ENCODE results near the gene ELAVL1.

ELAVL1 gene

DNA sequence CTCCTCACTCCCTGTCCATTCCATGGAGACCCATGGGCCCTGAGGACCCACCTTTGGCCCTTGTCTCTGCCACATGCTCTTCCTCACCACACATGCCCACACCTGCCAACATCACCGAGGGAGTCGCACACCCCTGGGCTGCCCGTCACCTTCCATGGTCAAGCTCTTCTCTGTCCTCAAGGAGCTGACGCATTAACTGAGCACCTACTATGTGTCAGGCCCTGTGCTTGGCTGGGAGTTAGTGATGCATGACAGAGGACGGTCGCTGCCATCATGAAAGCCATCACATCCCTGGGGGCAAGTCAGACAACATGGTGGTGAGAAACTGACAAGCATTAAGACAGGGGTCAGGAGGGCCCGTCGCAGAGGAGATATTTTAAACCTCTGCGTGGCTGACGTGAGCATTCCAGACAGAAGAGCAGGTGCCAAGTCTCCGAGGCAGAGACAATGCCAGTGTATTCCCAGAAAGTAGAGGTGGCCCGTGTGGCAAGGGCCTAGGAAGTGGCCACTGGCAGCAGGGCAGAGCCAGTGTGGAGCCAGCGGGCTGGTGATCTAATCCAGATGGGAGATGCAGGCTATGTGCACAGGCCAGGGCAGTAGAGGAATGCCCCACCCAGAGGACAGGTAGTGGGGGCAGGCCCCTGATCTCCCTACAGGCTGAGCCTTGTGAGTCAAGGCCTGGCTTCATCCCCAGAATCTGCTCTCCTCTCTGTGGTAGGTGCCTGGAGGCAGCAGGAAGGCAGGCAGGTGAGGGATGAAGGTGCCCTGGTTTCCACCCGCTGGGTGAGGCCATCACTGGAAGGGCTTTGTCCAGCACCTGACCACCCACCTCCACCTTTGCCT, 21.2 kb downstream of the ELAVL1 start:
- TF ChIP-seq, protein P1, sequence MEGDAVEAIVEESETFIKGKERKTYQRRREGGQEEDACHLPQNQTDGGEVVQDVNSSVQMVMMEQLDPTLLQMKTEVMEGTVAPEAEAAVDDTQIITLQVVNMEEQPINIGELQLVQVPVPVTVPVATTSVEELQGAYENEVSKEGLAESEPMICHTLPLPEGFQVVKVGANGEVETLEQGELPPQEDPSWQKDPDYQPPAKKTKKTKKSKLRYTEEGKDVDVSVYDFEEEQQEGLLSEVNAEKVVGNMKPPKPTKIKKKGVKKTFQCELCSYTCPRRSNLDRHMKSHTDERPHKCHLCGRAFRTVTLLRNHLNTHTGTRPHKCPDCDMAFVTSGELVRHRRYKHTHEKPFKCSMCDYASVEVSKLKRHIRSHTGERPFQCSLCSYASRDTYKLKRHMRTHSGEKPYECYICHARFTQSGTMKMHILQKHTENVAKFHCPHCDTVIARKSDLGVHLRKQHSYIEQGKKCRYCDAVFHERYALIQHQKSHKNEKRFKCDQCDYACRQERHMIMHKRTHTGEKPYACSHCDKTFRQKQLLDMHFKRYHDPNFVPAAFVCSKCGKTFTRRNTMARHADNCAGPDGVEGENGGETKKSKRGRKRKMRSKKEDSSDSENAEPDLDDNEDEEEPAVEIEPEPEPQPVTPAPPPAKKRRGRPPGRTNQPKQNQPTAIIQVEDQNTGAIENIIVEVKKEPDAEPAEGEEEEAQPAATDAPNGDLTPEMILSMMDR (conservative IDR thresholded peaks at IDR 0.05; ENCODE audit: low read length), result no peak

GRCh38 chr19:7983286-7983950, 22.0 kb downstream of the ELAVL1 start:
- DNase-seq (ENCODE audit: low read depth), result no peak
- H3K4me3 ChIP-seq (ENCODE audit: low read length), result no peak overlapping the region
- TF ChIP-seq, protein P1 (conservative IDR thresholded peaks at IDR 0.05; ENCODE audit: low read length), result no peak

More for the DNA sequence above, 21.2 kb downstream of the ELAVL1 start:
- DNase-seq (ENCODE audit: low read depth), result no peak
- H3K4me3 ChIP-seq (ENCODE audit: low read length), result no peak overlapping the region

- DNase-seq (ENCODE audit: low read depth), result no peak
- H3K4me3 ChIP-seq (ENCODE audit: low read length), result no peak overlapping the region
- TF ChIP-seq, protein P1 (conservative IDR thresholded peaks at IDR 0.05; ENCODE audit: low read length), result no peak
These were observed 22.8 kb downstream of the ELAVL1 start for GRCh38 chr19:7982651-7983099.

GRCh38 chr19:7982103-7982502, 23.3 kb downstream of the ELAVL1 start:
- TF ChIP-seq, protein P1 (conservative IDR thresholded peaks at IDR 0.05; ENCODE audit: low read length), result no peak
- H3K4me3 ChIP-seq (ENCODE audit: low read length), result no peak overlapping the region
- DNase-seq (ENCODE audit: low read depth), result no peak

GRCh38 chr19:7981661-7982060, 23.8 kb downstream of the ELAVL1 start:
- no peak overlapping the region for H3K4me3 ChIP-seq (ENCODE audit: low read length)
- DNase-seq (ENCODE audit: low read depth), result no peak
- TF ChIP-seq, protein P1 (conservative IDR thresholded peaks at IDR 0.05; ENCODE audit: low read length), result no peak

GRCh38 chr19:7981199-7981598, 24.2 kb downstream of the ELAVL1 start:
- no peak for DNase-seq (ENCODE audit: low read depth)
- no peak overlapping the region for H3K4me3 ChIP-seq (ENCODE audit: low read length)
- TF ChIP-seq, protein P1 (conservative IDR thresholded peaks at IDR 0.05; ENCODE audit: low read length), result no peak

Data from AG10803 (cell line).